ENCODE measurements around the gene PROX2. TPM values are rescaled to one million over a fixed set of nuclear protein-coding genes. Genes with fewer than 3 reads are reported as not detected.
A peak's percentile ranks its signal among the peaks of the same experiment; 100 is the strongest.

Gene PROX2
- total RNA-seq, 1 donor from 2014 or later: not detected

DNA sequence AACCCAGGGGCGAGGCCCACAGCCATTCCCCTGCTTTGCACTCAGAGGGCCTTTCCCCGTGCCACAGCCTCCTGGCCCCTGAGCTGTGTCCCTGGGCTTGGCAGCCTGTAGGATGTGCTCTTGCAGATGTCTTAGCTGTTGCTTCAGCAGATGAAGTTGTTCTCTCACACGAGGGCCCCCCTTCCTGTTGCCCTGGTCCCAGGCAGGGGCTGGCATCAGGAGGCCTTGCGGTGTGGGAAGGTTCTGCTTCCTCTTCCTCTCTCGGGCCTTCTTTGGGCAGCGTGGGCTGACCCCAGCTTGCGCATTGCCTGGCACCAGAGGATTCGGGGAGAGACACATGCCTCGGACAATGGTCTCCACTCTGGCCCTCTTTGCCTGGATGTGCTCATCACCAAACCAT is 12.7 kb downstream of the PROX2 start:
- H3K36me3 Mint-ChIP-seq (ENCODE audit: unreplicated experiment): no peaks in the 10 kb centered on the region
- no peak overlapping the region for H3K4me3 Mint-ChIP-seq (ENCODE audit: unreplicated experiment)
- no peaks in the 10 kb centered on the region for H3K9me3 Mint-ChIP-seq (ENCODE audit: unreplicated experiment)
- no peak overlapping the region for H3K27ac Mint-ChIP-seq (ENCODE audit: unreplicated experiment)
- TF ChIP-seq, protein P1, sequence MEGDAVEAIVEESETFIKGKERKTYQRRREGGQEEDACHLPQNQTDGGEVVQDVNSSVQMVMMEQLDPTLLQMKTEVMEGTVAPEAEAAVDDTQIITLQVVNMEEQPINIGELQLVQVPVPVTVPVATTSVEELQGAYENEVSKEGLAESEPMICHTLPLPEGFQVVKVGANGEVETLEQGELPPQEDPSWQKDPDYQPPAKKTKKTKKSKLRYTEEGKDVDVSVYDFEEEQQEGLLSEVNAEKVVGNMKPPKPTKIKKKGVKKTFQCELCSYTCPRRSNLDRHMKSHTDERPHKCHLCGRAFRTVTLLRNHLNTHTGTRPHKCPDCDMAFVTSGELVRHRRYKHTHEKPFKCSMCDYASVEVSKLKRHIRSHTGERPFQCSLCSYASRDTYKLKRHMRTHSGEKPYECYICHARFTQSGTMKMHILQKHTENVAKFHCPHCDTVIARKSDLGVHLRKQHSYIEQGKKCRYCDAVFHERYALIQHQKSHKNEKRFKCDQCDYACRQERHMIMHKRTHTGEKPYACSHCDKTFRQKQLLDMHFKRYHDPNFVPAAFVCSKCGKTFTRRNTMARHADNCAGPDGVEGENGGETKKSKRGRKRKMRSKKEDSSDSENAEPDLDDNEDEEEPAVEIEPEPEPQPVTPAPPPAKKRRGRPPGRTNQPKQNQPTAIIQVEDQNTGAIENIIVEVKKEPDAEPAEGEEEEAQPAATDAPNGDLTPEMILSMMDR (IDR thresholded peaks at IDR 0.05): no peak
- peaks cover 16% of the 10 kb centered on the region for H3K4me1 Mint-ChIP-seq (ENCODE audit: unreplicated experiment)
- DNase-seq (ENCODE audit: extremely low spot score, unreplicated experiment): peak; percentile 73
- peaks cover 16% of the 10 kb centered on the region for H3K27me3 Mint-ChIP-seq (ENCODE audit: unreplicated experiment)

DNA sequence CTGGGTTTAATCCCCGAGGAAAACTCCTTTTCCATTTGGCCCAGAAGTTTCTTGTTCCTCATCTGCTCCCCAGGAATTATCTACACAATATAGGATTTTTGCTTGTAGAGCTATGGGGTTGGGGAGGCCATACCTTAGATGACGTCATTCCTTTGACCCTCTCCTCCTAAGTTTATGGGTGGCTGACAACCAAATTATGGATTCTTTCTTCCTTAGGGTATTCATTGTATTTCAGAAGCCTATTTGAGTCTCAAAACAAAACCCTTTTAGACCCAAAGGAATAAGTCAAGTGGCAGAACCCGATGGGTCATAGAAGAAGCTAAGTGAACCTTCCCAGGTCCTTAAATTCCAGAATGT is 14.2 kb downstream of the PROX2 start:
- Mint-ChIP-seq H3K4me3 (ENCODE audit: unreplicated experiment) (no peak overlapping the region), H3K9me3 (ENCODE audit: unreplicated experiment) (no peaks in the 10 kb centered on the region), H3K27ac (ENCODE audit: unreplicated experiment) (no peak overlapping the region), H3K36me3 (ENCODE audit: unreplicated experiment) (no peaks in the 10 kb centered on the region), H3K4me1 (ENCODE audit: unreplicated experiment) (peaks cover 9% of the 10 kb centered on the region), H3K27me3 (ENCODE audit: unreplicated experiment) (peaks cover 12% of the 10 kb centered on the region)
- TF ChIP-seq, protein P1 (IDR thresholded peaks at IDR 0.05): no peak
- DNase-seq (ENCODE audit: extremely low spot score, unreplicated experiment): no peak

DNA sequence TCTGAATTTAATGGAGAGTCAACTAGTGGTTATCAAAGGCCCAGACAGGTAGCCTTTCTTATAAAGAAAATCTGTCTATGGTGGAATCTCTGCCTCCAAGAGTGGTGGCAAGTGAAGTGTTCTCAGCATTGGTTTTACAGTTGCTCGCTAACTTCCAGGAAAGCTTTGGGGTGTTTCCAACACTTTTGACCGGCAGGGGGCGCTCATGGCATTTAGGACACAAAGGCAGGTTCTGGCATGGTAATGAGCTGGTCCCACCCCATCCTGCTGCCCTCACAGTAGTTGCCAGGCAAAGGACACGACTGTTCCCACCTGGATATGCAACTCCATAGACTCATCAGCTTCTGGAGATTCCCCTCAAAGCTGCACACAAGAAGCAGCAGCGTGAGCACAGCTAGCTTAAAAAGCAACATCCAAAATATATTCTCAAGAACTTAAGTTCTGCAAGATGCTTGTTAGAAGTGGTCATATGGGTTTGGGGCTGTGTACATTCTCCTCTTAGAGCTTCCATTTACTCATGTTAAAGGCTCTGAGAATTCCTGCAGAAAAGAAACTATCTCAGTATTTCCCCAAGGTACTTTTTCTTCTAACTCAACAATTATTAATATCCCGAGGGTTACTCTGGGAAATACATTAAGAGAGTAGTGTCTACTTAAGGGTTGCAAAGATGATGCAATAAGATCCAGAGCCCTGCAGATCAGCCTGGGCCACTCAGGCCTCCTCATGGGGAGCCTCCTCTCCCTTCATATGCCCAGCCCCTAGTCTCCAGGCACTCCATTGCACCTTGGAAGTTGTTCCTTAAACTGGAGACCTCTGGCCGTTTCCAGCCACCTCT is 14.8 kb downstream of the PROX2 start:
- Mint-ChIP-seq H3K4me3 (ENCODE audit: unreplicated experiment) (no peak overlapping the region), H3K4me1 (ENCODE audit: unreplicated experiment) (peaks cover 9% of the 10 kb centered on the region), H3K27me3 (ENCODE audit: unreplicated experiment) (peaks cover 6% of the 10 kb centered on the region), H3K36me3 (ENCODE audit: unreplicated experiment) (no peaks in the 10 kb centered on the region), H3K9me3 (ENCODE audit: unreplicated experiment) (no peaks in the 10 kb centered on the region), H3K27ac (ENCODE audit: unreplicated experiment) (no peak overlapping the region)
- DNase-seq (ENCODE audit: extremely low spot score, unreplicated experiment): peak; percentile 93
- TF ChIP-seq, protein P1 (IDR thresholded peaks at IDR 0.05): peak; percentile 90

DNA sequence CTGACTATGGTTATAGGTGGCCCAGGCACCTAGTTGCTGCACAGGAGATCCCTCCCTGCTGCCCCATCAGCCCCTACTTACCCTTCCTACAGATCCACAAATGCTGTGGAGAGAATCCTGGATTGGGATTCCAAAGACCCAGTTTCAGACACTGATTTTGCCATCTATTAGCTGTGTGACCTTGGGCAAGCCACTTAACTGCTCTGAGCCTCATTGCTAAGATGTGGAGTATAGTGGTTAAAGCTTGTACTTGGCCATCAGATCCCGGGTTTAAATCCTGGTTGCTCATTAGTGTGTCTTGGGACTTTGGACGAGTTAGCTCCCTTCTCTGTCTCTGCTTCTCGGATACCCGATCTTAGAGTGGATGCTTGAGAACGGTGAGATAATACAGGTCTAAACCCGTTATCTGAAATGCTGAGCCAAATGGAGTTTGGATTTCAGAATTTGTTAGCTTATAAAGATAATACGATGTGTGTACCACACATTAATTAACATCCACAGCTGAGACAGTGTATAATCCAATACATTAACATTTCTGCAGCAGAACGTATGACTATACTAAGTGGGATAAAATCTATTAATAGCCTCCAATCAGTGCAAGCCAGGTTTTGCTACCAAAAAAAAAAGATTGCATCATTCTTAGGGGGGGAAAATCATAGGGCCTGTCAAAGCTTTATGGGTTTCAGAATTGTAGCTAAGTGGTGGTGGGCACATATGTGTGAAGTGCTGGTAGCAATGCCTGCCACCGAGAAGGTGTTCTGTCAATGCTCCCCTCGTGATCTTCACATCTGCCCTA is 16.0 kb downstream of the PROX2 start:
- Mint-ChIP-seq H3K36me3 (ENCODE audit: unreplicated experiment) (peaks cover 2% of the 10 kb centered on the region), H3K27ac (ENCODE audit: unreplicated experiment) (no peak overlapping the region), H3K4me1 (ENCODE audit: unreplicated experiment) (peaks cover 9% of the 10 kb centered on the region), H3K9me3 (ENCODE audit: unreplicated experiment) (no peaks in the 10 kb centered on the region), H3K4me3 (ENCODE audit: unreplicated experiment) (no peak overlapping the region), H3K27me3 (ENCODE audit: unreplicated experiment) (no peaks in the 10 kb centered on the region)
- TF ChIP-seq, protein P1 (IDR thresholded peaks at IDR 0.05): no peak
- no peak for DNase-seq (ENCODE audit: extremely low spot score, unreplicated experiment)

DNA sequence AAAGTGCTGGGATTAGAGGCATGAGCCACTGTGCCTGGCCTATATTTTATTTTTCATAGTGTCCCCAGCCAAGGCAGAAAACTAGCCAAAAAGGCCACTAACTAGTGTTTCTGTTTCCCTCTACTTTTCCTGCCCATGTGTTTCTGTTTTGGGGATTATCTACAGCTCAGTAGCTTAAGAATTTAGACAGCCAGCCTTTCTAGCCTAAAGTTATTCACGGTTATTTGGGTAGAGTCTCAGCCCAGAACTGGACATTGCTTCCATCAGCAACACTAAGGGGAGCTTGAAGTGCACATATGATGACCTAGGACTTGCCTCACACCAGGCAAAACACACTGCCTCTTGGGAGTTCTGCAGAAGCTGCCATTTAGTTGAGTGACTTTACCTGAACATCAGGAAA is 17.9 kb downstream of the PROX2 start:
- Mint-ChIP-seq H3K4me1 (ENCODE audit: unreplicated experiment) (peaks cover 23% of the 10 kb centered on the region), H3K36me3 (ENCODE audit: unreplicated experiment) (peaks cover 2% of the 10 kb centered on the region), H3K9me3 (ENCODE audit: unreplicated experiment) (no peaks in the 10 kb centered on the region), H3K27me3 (ENCODE audit: unreplicated experiment) (no peaks in the 10 kb centered on the region), H3K27ac (ENCODE audit: unreplicated experiment) (no peak overlapping the region), H3K4me3 (ENCODE audit: unreplicated experiment) (no peak overlapping the region)
- DNase-seq (ENCODE audit: extremely low spot score, unreplicated experiment): no peak
- TF ChIP-seq, protein P1 (IDR thresholded peaks at IDR 0.05): no peak
